Lower lobe of right lung (tissue), 2 donors: Measurements from ENCODE around the gene MRPS15. TPM values are rescaled to one million over a fixed set of nuclear protein-coding genes. Genes with fewer than 3 reads are reported as not detected.

ENCODE experiments used
- ATAC-seq, 2 donors: fragments of 200-7000 bp; cut with Tn5 transposase; one replicate each; pipeline ENCODE4 v1.9.1; 2020 to 2022; ENCODE audit warnings: mild to moderate bottlenecking in 2 of 2, moderate library complexity in 2 of 2
- DNase-seq: peaks from one replicate; pipeline ENCODE4 v3.0.0-alpha.2; 2020
- H3K27ac ChIP-seq: fragments of 200-600 bp; one replicate; pipeline ENCODE4 v1.8.0; 2022
- H3K27me3 ChIP-seq: fragments of 200-600 bp; one replicate; pipeline ENCODE4 v1.8.0; 2022; ENCODE audit warnings: low read depth
- H3K36me3 ChIP-seq: fragments of 200-600 bp; one replicate; pipeline ENCODE4 v1.8.0; 2022; ENCODE audit warnings: mild to moderate bottlenecking
- H3K4me1 ChIP-seq: fragments of 200-600 bp; one replicate; pipeline ENCODE4 v1.8.0; 2022
- H3K4me3 ChIP-seq: fragments of 200-600 bp; one replicate; pipeline ENCODE4 v1.8.0; 2022; ENCODE audit warnings: mild to moderate bottlenecking
- H3K9me3 ChIP-seq: fragments of 200-600 bp; one replicate; pipeline ENCODE4 v1.8.0; 2022
- intact Hi-C: fragments of 100-400 bp; cut with DNase I; formaldehyde crosslinking; loops from one replicate; pipeline ENCODE4 v1.11.0; 2022
- total RNA-seq: library from RNA; stranded (reverse); fragmentation: NEBNext Ultra II Directional; extraction: Animal tissue kit (Norgen Biotek cat#: 25700); gene quantifications from one replicate; pipeline ENCODE4 v1.2.1, GENCODE V29; 2021
- TF ChIP-seq, protein P1 (sequence below): fragments of 200-600 bp; IDR thresholded peaks from one replicate; pipeline ENCODE4 v1.8.0; 2022; ENCODE audit warnings: antibody characterized with exemption, mild to moderate bottlenecking
- donor health status: DM: no; HTN: yes; CAD: no; lungs with severe emphysema.

MRPS15 gene
- total RNA-seq, 1 donor from 2014 or later = 59.4 TPM

DNA sequence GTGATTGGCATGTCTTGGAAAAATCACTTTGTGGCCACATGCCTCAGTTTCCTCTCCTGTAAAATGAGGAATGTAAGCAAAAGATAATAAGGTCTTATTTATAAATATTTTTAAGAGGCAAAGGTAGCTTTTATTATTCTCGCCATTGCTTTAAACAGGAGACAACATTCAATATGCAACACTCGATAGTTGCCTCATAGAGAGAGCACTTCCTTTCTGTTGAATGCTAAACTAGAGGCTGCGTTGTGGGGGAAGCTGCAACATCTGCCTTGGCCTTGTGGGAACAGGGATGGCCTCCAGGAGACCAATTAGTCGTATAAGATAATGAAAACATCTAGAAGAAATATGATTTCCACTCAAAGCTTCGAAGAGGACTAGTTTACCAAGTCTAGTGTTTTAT lies 17.4 kb downstream of the MRPS15 start:
- TF ChIP-seq, protein P1, sequence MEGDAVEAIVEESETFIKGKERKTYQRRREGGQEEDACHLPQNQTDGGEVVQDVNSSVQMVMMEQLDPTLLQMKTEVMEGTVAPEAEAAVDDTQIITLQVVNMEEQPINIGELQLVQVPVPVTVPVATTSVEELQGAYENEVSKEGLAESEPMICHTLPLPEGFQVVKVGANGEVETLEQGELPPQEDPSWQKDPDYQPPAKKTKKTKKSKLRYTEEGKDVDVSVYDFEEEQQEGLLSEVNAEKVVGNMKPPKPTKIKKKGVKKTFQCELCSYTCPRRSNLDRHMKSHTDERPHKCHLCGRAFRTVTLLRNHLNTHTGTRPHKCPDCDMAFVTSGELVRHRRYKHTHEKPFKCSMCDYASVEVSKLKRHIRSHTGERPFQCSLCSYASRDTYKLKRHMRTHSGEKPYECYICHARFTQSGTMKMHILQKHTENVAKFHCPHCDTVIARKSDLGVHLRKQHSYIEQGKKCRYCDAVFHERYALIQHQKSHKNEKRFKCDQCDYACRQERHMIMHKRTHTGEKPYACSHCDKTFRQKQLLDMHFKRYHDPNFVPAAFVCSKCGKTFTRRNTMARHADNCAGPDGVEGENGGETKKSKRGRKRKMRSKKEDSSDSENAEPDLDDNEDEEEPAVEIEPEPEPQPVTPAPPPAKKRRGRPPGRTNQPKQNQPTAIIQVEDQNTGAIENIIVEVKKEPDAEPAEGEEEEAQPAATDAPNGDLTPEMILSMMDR = no peak
- DNase-seq (no peak), ATAC-seq (no peak)
- Histone ChIP-seq H3K4me1 (peaks cover 15% of the 10 kb centered on the region), H3K9me3 (no peaks in the 10 kb centered on the region), H3K27ac (no peak overlapping the region), H3K4me3 (no peak overlapping the region), H3K27me3 (no peaks in the 10 kb centered on the region), H3K36me3 (no peaks in the 10 kb centered on the region)
- intact Hi-C loops = no loop called here

DNA sequence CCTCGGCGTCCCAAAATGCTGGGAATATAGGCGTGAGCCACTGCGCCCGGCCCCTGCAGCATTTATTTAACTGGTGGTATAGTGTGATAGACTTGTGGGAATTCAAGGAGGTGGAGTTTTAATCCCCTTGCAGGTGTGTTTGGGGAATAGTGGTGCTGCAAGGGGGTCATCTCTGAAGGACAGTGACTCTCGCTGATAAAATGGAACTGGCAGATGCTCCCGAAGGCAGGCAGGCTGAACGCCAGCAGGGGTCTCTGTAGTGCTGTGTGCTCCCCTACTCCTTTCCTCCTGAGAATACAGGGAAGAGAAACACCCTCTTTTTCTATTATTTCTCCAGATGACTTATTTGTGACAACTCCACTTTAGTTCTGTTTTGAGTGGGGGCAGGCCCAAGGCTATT lies 17.9 kb downstream of the MRPS15 start:
- Histone ChIP-seq H3K4me1 (peaks cover 15% of the 10 kb centered on the region), H3K9me3 (no peaks in the 10 kb centered on the region), H3K27me3 (no peaks in the 10 kb centered on the region), H3K27ac (no peak overlapping the region), H3K4me3 (no peak overlapping the region), H3K36me3 (no peaks in the 10 kb centered on the region)
- intact Hi-C loops = no loop called here
- TF ChIP-seq, protein P1 = peak; percentile 27
- no peak for ATAC-seq
- DNase-seq = no peak

DNA sequence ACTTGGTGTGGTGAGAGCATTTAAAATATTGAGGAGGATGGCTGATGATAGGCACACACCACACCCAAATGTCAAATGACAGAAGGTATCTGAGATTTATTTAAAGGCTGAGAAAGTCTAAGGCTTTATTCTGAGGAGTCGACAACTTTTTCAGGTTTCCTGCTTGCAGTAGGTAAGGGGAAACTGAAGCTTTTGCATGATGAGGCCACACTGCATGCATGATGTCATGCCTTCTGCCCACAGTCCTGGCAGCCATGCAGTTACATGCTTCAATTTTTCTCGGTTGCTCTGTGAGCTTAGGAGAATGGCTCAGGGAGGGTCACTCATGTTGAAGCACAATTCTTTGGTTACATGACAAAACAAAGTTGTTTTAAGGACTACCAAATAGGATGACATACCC lies 20.9 kb downstream of the MRPS15 start:
- no peaks in the 10 kb centered on the region for H3K27me3 ChIP-seq
- ATAC-seq (no peak), DNase-seq (no peak)
- intact Hi-C loops = no loop called here
- peaks cover 9% of the 10 kb centered on the region for H3K36me3 ChIP-seq
- TF ChIP-seq, protein P1 = no peak
- H3K4me3 ChIP-seq = no peak overlapping the region
- H3K9me3 ChIP-seq = no peaks in the 10 kb centered on the region
- H3K4me1 ChIP-seq = no peaks in the 10 kb centered on the region
- H3K27ac ChIP-seq = no peak overlapping the region

DNA sequence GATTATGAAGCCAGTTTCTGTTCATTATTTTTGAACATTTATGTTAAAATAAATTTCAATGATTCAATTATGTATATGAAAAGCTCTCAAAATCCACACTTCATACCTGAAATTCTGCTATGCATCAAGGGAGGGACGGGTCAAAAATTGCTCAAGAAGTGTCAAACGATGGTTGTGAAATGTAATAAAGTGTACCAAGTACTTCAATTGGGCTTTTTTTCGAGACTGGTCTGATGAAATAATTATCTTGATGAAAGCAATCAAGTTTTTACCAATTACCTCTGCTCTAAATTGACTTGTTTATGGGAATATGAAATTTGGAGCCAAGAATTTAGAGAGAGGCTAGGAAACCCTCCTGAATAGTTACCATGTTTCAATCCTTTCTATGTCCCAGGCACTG lies 21.8 kb downstream of the MRPS15 start:
- Histone ChIP-seq H3K9me3 (no peaks in the 10 kb centered on the region), H3K36me3 (peaks cover 16% of the 10 kb centered on the region), H3K4me3 (no peak overlapping the region), H3K27ac (no peak overlapping the region), H3K4me1 (no peaks in the 10 kb centered on the region), H3K27me3 (no peaks in the 10 kb centered on the region)
- DNase-seq (no peak), ATAC-seq (peak in 1 of 2 donors; percentile 41)
- intact Hi-C loops = no loop called here
- TF ChIP-seq, protein P1 = no peak

DNA sequence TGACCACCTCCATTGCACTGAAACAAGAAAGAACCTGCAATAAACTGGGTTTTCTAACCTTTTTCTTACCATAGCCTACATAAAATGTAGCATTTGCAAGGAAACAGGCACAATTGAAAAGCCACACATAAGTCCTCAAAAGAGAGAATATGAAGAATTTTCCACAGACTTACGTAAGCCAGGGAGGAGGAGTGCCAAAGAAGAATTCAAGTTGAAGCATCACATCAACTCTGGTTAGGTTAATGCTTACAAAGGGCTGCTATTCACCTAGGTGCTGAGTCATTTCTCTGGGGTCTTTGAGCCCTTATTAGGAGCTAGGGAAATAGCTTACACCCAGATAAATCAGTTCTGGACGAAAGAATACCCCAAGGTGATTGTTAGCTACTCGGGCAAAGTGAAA lies 23.5 kb downstream of the MRPS15 start:
- DNase-seq (no peak), ATAC-seq (no peak)
- Histone ChIP-seq H3K27ac (no peak overlapping the region), H3K27me3 (no peaks in the 10 kb centered on the region), H3K4me3 (no peak overlapping the region), H3K9me3 (no peaks in the 10 kb centered on the region), H3K4me1 (no peaks in the 10 kb centered on the region), H3K36me3 (peaks cover 17% of the 10 kb centered on the region)
- TF ChIP-seq, protein P1 = no peak
- intact Hi-C loops = no loop called here

DNA sequence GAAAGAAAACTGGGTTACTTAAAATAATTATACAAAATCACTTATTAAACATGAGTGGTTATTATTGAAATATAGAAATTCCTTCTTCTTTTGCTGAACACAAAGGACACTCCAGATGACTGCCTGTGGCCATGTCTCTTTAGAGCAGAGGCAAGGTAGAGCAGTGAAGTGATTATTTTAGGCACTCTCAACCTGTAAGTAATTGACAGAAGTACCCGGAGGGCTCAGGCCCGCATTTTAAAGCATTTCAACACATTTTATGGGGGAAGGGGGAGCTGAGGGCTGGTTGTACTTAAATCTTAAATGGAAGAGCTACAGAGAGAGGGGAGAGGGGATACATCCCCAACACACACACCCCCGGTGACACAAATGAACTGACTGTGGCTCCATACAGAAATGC lies 24.1 kb downstream of the MRPS15 start:
- H3K9me3 ChIP-seq = no peaks in the 10 kb centered on the region
- H3K4me1 ChIP-seq = no peaks in the 10 kb centered on the region
- no peak overlapping the region for H3K4me3 ChIP-seq
- peak in 1 of 2 donors; percentile 19 for ATAC-seq
- TF ChIP-seq, protein P1 = no peak
- no peak for DNase-seq
- intact Hi-C loops = no loop called here
- H3K36me3 ChIP-seq = peaks cover 17% of the 10 kb centered on the region
- no peak overlapping the region for H3K27ac ChIP-seq
- no peaks in the 10 kb centered on the region for H3K27me3 ChIP-seq
